BJ (cell line): Measurements from ENCODE around the gene DOK3. TPM values are rescaled to one million over a fixed set of nuclear protein-coding genes. Genes with fewer than 3 reads are reported as not detected.

Experiments used
- CTCF ChIA-PET: fragments of 350-600 bp; formaldehyde crosslinking; extraction: SDS; loops from one replicate; lab custom pipeline; 2021; ENCODE audit warnings: antibody characterized with exemption, inconsistent platforms; lab: Yijun Ruan, JAX
- POLR2A ChIA-PET: fragments of 300-600 bp; sonication (Branson Sonifier 250); formaldehyde crosslinking; extraction: SDS; loops from one replicate; lab custom pipeline; 2021; ENCODE audit warnings: antibody characterized with exemption; lab: Charles Lee
- DNase-seq: peaks from one replicate; pipeline ENCODE4 v3.0.0-alpha.2; 2011; ENCODE audit warnings: low read depth
- H3K27me3 ChIP-seq: 2 replicates; pipeline ENCODE4 v1.6.0; 2011; ENCODE audit warnings: low read length; ENCODE audit not compliant: control insufficient read depth, insufficient read depth
- H3K36me3 ChIP-seq: 2 replicates; pipeline ENCODE4 v1.5.1; 2011; ENCODE audit warnings: low read length; ENCODE audit not compliant: control insufficient read depth, insufficient read depth
- H3K4me3 ChIP-seq: 2 replicates; pipeline ENCODE4 v1.5.1; 2011; ENCODE audit warnings: low read depth, mild to moderate bottlenecking, control low read depth, low read length
- polyA plus RNA-seq: library from polyadenylated mRNA; depleted of rRNA; stranded (reverse); fragments of >200 nt; gene quantifications from 2 replicates; pipeline ENCODE4 v1.2.3, GENCODE V29; 2011
- TF ChIP-seq, protein P1 (sequence below): IDR thresholded peaks from 2 replicates; pipeline ENCODE4 v1.5.1; 2011; ENCODE audit warnings: low read depth, mild to moderate bottlenecking, control low read depth, inconsistent platforms, low read length, moderate library complexity; ENCODE audit not compliant: insufficient read depth

DOK3 gene
- polyA plus RNA-seq, 1 experiment: 1.2 TPM

DNA sequence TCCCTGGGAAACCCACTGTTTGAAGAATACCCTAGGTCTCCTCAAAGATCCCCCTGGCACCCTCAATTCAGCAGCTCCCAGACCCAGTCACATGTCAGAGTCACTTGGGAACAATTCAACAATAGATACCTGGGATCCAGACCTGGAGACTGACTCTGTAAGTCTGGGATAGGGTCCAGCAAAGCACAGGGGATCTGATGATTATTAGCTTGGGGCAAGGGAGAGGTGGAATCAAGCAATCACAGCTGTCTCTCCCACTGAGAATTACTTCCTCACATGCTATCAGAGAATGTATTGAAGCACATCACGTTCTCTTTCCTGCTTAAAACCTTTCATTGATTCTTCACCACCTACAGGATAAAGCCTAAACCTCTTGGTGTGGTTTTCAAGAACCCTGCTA is 38.9 kb upstream of the DOK3 start:
- Histone ChIP-seq H3K4me3 (no peak overlapping the region), H3K36me3 (0 out of 2 replicates have a peak, but pooled peaks cover 3% of the 10 kb centered on the region), H3K27me3 (no peaks in the 10 kb centered on the region)
- POLR2A ChIA-PET: interaction anchor here (0.5 kb wide), 1 partner anchor 69 kb away, joined by 3 read pairs; no protein-coding TSS in a partner anchor
- TF ChIP-seq, protein P1, sequence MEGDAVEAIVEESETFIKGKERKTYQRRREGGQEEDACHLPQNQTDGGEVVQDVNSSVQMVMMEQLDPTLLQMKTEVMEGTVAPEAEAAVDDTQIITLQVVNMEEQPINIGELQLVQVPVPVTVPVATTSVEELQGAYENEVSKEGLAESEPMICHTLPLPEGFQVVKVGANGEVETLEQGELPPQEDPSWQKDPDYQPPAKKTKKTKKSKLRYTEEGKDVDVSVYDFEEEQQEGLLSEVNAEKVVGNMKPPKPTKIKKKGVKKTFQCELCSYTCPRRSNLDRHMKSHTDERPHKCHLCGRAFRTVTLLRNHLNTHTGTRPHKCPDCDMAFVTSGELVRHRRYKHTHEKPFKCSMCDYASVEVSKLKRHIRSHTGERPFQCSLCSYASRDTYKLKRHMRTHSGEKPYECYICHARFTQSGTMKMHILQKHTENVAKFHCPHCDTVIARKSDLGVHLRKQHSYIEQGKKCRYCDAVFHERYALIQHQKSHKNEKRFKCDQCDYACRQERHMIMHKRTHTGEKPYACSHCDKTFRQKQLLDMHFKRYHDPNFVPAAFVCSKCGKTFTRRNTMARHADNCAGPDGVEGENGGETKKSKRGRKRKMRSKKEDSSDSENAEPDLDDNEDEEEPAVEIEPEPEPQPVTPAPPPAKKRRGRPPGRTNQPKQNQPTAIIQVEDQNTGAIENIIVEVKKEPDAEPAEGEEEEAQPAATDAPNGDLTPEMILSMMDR: no peak
- CTCF ChIA-PET: interaction anchor here (1.1 to 1.3 kb wide), 2 partner anchors 10 to 12 kb away, joined by 3 to 5 read pairs; no protein-coding TSS in a partner anchor
- no peak for DNase-seq

DNA sequence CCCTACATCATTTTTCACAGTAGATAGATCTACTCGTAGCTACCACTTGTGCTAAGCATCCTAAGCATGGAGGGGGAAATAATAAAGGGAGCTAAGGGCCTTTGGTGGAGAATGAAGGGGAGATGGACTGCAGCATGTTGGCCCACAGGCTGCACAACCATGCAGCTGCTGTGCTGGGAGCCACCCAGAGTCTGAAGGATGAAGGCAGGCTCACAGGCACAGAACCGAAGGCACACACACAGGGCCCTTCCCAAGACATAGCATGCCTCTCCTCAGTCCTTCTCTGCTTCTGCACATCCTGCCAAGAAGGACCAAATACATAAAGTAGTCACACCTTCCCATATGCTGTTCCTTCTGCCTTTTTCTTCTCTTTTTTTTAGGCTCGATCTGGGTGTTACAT is 38.1 kb upstream of the DOK3 start:
- ChIA-PET CTCF (interaction anchor here (1.1 kb wide), 1 partner anchor 13 kb away, joined by 3 read pairs; no protein-coding TSS in a partner anchor), POLR2A (no interaction called here)
- TF ChIP-seq, protein P1: no peak
- H3K36me3 ChIP-seq: 0 out of 2 replicates have a peak, but pooled peaks cover 3% of the 10 kb centered on the region
- DNase-seq: no peak
- no peaks in the 10 kb centered on the region for H3K27me3 ChIP-seq
- no peak overlapping the region for H3K4me3 ChIP-seq

DNA sequence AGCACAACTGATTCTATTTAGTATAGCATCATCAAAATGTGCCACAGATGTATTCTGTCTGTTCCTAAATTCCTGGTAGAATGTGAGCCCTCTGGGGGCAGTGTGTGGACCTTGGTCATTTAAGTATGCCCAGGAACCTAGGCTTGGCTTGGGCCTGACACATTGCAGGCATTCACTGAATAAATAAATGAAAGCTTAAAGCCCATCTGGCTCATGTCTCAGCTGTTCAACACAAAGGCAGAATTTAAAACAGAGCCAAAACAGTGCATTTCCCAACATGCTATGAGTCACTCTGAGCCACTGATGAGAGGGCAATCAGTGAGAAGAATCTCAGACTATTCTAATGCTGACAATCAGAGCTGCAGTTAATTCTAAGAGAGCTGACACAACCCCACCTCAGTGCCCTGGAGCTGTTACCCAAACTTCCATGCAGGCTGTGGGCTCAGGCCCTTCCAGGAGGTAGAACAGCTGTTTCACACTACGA is 36.7 kb upstream of the DOK3 start:
- peak; percentile 97 for DNase-seq
- Histone ChIP-seq H3K4me3 (no peak overlapping the region), H3K27me3 (no peaks in the 10 kb centered on the region), H3K36me3 (0 out of 2 replicates have a peak, but pooled peaks cover 2% of the 10 kb centered on the region)
- ChIA-PET POLR2A (interaction anchor here (0.5 to 1.2 kb wide), 5 partner anchors 9 to 1768 kb away, joined by 3 to 5 read pairs (median 3); no protein-coding TSS in a partner anchor), CTCF (interaction anchor here (0.6 to 1.8 kb wide), 6 partner anchors 8 to 57 kb away, joined by 3 to 13 read pairs (median 3); partner anchors contain the start of gene TMED9)
- TF ChIP-seq, protein P1: peak; percentile 16; the same call in 1 of the 2 replicates

DNA sequence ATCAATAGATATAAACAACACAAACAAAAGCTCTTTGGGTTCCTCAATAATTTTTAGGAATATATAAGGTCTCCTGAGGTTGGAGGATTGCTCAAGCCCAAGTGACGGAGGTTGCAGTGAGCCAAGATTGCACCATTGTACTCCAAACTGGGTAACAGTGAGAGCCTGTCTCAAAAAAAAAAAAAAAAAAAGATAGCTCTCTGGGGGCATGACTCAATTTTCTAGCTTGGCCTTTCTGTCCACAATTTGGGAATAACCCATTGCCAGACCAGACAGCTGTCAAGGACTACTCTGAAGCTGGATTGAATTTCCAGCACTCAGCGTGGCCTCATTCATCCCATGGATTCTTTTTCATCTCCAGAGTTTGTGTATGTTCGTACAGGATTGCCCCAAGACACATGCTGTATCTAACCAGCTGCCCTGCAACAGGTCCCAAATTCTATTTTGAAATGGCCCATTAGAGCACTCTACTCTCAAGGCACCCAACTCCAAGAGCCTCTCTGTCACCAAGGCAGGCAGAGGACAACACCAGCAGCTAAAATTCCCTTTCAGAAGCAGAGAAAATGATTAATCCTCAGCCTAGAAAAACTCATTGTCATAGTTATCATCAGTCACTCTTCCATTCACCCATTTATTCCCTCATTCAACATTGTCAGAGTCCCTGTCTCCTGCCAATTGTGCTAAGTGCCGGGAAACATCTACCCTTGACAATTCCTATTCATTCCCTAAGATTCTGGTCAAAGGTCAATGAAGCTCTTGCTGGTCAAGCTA is 36.0 kb upstream of the DOK3 start:
- H3K4me3 ChIP-seq: no peak overlapping the region
- H3K27me3 ChIP-seq: no peaks in the 10 kb centered on the region
- ChIA-PET POLR2A (interaction anchor here (0.6 to 1.2 kb wide), 4 partner anchors 8 to 242 kb away, joined by 4 to 5 read pairs (median 4); partner anchors contain the start of genes PRELID1 and RAB24), CTCF (interaction anchor here (0.7 to 1.8 kb wide), 4 partner anchors 7 to 44 kb away, joined by 3 to 13 read pairs (median 4); no protein-coding TSS in a partner anchor)
- H3K36me3 ChIP-seq: 0 out of 2 replicates have a peak, but pooled peaks cover 2% of the 10 kb centered on the region
- DNase-seq: peak; percentile 48
- TF ChIP-seq, protein P1: no peak
